ENCODE results near the gene ZCCHC24. TPM values are rescaled to one million over a fixed set of nuclear protein-coding genes. Genes with fewer than 3 reads are reported as not detected.

ZCCHC24 gene
- total and polyA plus RNA-seq, 4 donors, result 7.8 to 23.9 (median 14.8) TPM

GRCh38 chr10:79375321-79376077 lies 69.9 kb downstream of the ZCCHC24 start:
- Histone ChIP-seq H3K9me3 (ENCODE audit: control insufficient read depth in 4 of 4, low read length in 3 of 4) (no peaks in the 10 kb centered on the region), H3K4me1 (ENCODE audit: control insufficient read depth in 4 of 4, insufficient read depth in 4 of 4, low read length in 3 of 4) (peaks cover 3 to 24% (median 8%) of the 10 kb centered on the region in 4 donors), H3K27me3 (ENCODE audit: control insufficient read depth in 4 of 4, insufficient read depth in 4 of 4, low read length in 3 of 4) (no peaks in the 10 kb centered on the region), H3K9ac (ENCODE audit: low read depth in 1 of 2, low read length in 2 of 2) (no peak overlapping the region), H3K36me3 (ENCODE audit: control insufficient read depth in 4 of 4, insufficient read depth in 3 of 4, low read depth in 1 of 4, low read length in 3 of 4) (no peaks in the 10 kb centered on the region), H3K4me3 (ENCODE audit: low read depth in 1 of 3, low read length in 3 of 3) (no peak overlapping the region), H3K27ac (ENCODE audit: low read depth in 1 of 2, low read length in 2 of 2) (no peak overlapping the region)
- peak; percentile 32 for DNase-seq (ENCODE audit: low spot score)
- 89% methylated on average over 6 of the region's 6 CpGs for WGBS
- TF ChIP-seq CTCF (IDR thresholded peaks at IDR 0.05; ENCODE audit: low read depth, low read length, missing input control) (no peak), FOXA2 (IDR thresholded peaks at IDR 0.05) (no peak), ATF3 (IDR thresholded peaks at IDR 0.05) (no peak), TAF1 (conservative IDR thresholded peaks at IDR 0.05) (no peak), JUND (IDR thresholded peaks at IDR 0.05) (no peak), MAX (IDR thresholded peaks at IDR 0.05) (no peak), RXRA (IDR thresholded peaks at IDR 0.05) (no peak), HNF4A (conservative IDR thresholded peaks at IDR 0.05) (no peak), RAD21 (IDR thresholded peaks at IDR 0.05) (no peak), GABPA (IDR thresholded peaks at IDR 0.05 in 1 of 2, conservative IDR thresholded peaks at IDR 0.05 in 1 of 2) (no peak), EGR1 (IDR thresholded peaks at IDR 0.05; ENCODE audit: low read depth in 2 of 2) (no peak), NR2F2 (IDR thresholded peaks at IDR 0.05) (no peak), YY1 (IDR thresholded peaks at IDR 0.05) (no peak), FOXA1 (IDR thresholded peaks at IDR 0.05) (no peak), HNF4G (IDR thresholded peaks at IDR 0.05) (no peak), SP1 (IDR thresholded peaks at IDR 0.05) (no peak)
- TF ChIP-seq, protein P1, sequence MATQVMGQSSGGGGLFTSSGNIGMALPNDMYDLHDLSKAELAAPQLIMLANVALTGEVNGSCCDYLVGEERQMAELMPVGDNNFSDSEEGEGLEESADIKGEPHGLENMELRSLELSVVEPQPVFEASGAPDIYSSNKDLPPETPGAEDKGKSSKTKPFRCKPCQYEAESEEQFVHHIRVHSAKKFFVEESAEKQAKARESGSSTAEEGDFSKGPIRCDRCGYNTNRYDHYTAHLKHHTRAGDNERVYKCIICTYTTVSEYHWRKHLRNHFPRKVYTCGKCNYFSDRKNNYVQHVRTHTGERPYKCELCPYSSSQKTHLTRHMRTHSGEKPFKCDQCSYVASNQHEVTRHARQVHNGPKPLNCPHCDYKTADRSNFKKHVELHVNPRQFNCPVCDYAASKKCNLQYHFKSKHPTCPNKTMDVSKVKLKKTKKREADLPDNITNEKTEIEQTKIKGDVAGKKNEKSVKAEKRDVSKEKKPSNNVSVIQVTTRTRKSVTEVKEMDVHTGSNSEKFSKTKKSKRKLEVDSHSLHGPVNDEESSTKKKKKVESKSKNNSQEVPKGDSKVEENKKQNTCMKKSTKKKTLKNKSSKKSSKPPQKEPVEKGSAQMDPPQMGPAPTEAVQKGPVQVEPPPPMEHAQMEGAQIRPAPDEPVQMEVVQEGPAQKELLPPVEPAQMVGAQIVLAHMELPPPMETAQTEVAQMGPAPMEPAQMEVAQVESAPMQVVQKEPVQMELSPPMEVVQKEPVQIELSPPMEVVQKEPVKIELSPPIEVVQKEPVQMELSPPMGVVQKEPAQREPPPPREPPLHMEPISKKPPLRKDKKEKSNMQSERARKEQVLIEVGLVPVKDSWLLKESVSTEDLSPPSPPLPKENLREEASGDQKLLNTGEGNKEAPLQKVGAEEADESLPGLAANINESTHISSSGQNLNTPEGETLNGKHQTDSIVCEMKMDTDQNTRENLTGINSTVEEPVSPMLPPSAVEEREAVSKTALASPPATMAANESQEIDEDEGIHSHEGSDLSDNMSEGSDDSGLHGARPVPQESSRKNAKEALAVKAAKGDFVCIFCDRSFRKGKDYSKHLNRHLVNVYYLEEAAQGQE (IDR thresholded peaks at IDR 0.05), result no peak
- TF ChIP-seq, protein P2, sequence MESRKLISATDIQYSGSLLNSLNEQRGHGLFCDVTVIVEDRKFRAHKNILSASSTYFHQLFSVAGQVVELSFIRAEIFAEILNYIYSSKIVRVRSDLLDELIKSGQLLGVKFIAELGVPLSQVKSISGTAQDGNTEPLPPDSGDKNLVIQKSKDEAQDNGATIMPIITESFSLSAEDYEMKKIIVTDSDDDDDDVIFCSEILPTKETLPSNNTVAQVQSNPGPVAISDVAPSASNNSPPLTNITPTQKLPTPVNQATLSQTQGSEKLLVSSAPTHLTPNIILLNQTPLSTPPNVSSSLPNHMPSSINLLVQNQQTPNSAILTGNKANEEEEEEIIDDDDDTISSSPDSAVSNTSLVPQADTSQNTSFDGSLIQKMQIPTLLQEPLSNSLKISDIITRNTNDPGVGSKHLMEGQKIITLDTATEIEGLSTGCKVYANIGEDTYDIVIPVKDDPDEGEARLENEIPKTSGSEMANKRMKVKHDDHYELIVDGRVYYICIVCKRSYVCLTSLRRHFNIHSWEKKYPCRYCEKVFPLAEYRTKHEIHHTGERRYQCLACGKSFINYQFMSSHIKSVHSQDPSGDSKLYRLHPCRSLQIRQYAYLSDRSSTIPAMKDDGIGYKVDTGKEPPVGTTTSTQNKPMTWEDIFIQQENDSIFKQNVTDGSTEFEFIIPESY (IDR thresholded peaks at IDR 0.05), result no peak

All from liver (tissue), 9 donors.